Fibroblast of lung (primary cell): Measurements from ENCODE around the gene NAPB. TPM values are rescaled to one million over a fixed set of nuclear protein-coding genes. Genes with fewer than 3 reads are reported as not detected.

ENCODE experiments used
- DNase-seq, 2 donors: peaks; one replicate each; pipeline versions ENCODE4 v3.0.0 to v3.0.0-alpha.2; 2010; ENCODE audit warnings: low read depth in 2 of 2
- H2AFZ ChIP-seq: 2 replicates; pipeline ENCODE4 v1.5.1; 2012; ENCODE audit warnings: low read length, control low read depth, inconsistent platforms
- H3K27ac ChIP-seq: 2 replicates; pipeline ENCODE4 v1.5.1; 2011; ENCODE audit warnings: low read length, control low read depth; ENCODE audit not compliant: insufficient read depth
- H3K27me3 ChIP-seq: 2 replicates; pipeline ENCODE4 v1.5.1; 2011; ENCODE audit warnings: mild to moderate bottlenecking, low read length; ENCODE audit not compliant: control insufficient read depth, insufficient read depth
- H3K36me3 ChIP-seq: 2 replicates; pipeline ENCODE4 v1.5.1; 2011; ENCODE audit warnings: low read length; ENCODE audit not compliant: control insufficient read depth, insufficient read depth
- H3K4me1 ChIP-seq: 2 replicates; pipeline ENCODE4 v1.5.1; 2011; ENCODE audit warnings: low read length; ENCODE audit not compliant: control insufficient read depth, insufficient read depth; ENCODE audit errors: extremely low read depth
- H3K4me2 ChIP-seq: 2 replicates; pipeline ENCODE4 v1.5.1; 2011; ENCODE audit warnings: low read length, control low read depth; ENCODE audit not compliant: insufficient read depth; ENCODE audit errors: extremely low read depth
- H3K4me3 ChIP-seq, 4 experiments: fragments of 200-600 bp in 1 of 4; sonication (generic) in 1 of 4; replicated peaks in 1 of 4; 2 replicates each; pipeline ENCODE4 v1.5.1; 2011 to 2016; ENCODE audit warnings: low read length in 4 of 4, low read depth in 3 of 4, mild to moderate bottlenecking in 3 of 4, control low read depth in 2 of 4, inconsistent platforms in 1 of 4, mixed read lengths in 1 of 4; ENCODE audit not compliant: insufficient read depth in 1 of 4; ENCODE audit errors: control extremely low read depth in 1 of 4
- H3K79me2 ChIP-seq: 2 replicates; pipeline ENCODE4 v1.5.1; 2012; ENCODE audit warnings: mild to moderate bottlenecking, low read length, inconsistent platforms; ENCODE audit not compliant: control insufficient read depth, insufficient read depth
- H3K9ac ChIP-seq: 2 replicates; pipeline ENCODE4 v1.5.1; 2011; ENCODE audit warnings: mild to moderate bottlenecking, low read length, control low read depth; ENCODE audit not compliant: insufficient read depth
- H3K9me3 ChIP-seq: 2 replicates; pipeline ENCODE4 v1.5.1; 2012; ENCODE audit warnings: low read depth, low read length; ENCODE audit not compliant: control insufficient read depth, insufficient read depth
- H4K20me1 ChIP-seq: 2 replicates; pipeline ENCODE4 v1.5.1; 2011; ENCODE audit warnings: low read length; ENCODE audit not compliant: control insufficient read depth, insufficient read depth; ENCODE audit errors: extremely low read depth
- CTCF ChIP-seq, 2 donors: IDR thresholded peaks in 1 of 2; conservative IDR thresholded peaks in 1 of 2; 1 replicate in 1 of 2; 2 replicates in 1 of 2; pipeline ENCODE4 v1.5.1; 2011 to 2012; ENCODE audit warnings: low read length in 2 of 2, control low read depth in 1 of 2, inconsistent platforms in 1 of 2, low read depth in 1 of 2, mild to moderate bottlenecking in 1 of 2
- EZH2 ChIP-seq: IDR thresholded peaks from 2 replicates; pipeline ENCODE4 v1.5.1; 2012; ENCODE audit warnings: low read length, control low read depth, mild to moderate bottlenecking; ENCODE audit errors: missing control alignments
- polyA plus RNA-seq, 2 donors: library from polyadenylated mRNA; depleted of rRNA in 1 of 2; stranded (reverse) in 1 of 2; unstranded in 1 of 2; fragments of >200 nt; gene quantifications; 2 replicates each; pipeline ENCODE4 v1.2.1, GENCODE V29; 2011 to 2012; ENCODE audit warnings: missing spikeins in 1 of 2
- total RNA-seq: library from RNA; depleted of rRNA; stranded (reverse); fragments of >200 nt; gene quantifications from 2 replicates; pipeline ENCODE4 v1.2.1, GENCODE V29; 2014

The NAPB gene
- total and polyA plus RNA-seq, 2 donors (not counting 1 experiment from before 2014, with no cell fraction given) = 5.1 to 12.6 TPM

GRCh38 chr20:23390091-23390774 lies 31.1 kb downstream of the NAPB start:
- TF ChIP-seq EZH2 (no peak), CTCF (conservative IDR thresholded peaks at IDR 0.05 in 1 of 2, IDR thresholded peaks at IDR 0.05 in 1 of 2; ENCODE audit: low read depth in 1 of 2, low read length in 2 of 2) (no peak)
- H3K79me2 ChIP-seq = no peaks in the 10 kb centered on the region
- H3K27ac ChIP-seq = no peak overlapping the region
- no peak overlapping the region for H2AFZ ChIP-seq
- no peak overlapping the region for H3K4me3 ChIP-seq
- peaks cover 3% of the 10 kb centered on the region for H3K36me3 ChIP-seq
- no peaks in the 10 kb centered on the region for H3K4me1 ChIP-seq
- no peaks in the 10 kb centered on the region for H3K9me3 ChIP-seq
- H3K4me2 ChIP-seq = no peak overlapping the region
- H3K9ac ChIP-seq = no peak overlapping the region
- no peaks in the 10 kb centered on the region for H3K27me3 ChIP-seq
- no peak for DNase-seq
- no peaks in the 10 kb centered on the region for H4K20me1 ChIP-seq

GRCh38 chr20:23387118-23387443 lies 34.2 kb downstream of the NAPB start:
- Histone ChIP-seq H3K9ac (no peak overlapping the region), H3K27ac (no peak overlapping the region), H3K4me3 (no peak overlapping the region), H3K9me3 (no peaks in the 10 kb centered on the region), H3K27me3 (no peaks in the 10 kb centered on the region), H4K20me1 (no peaks in the 10 kb centered on the region), H2AFZ (no peak overlapping the region), H3K36me3 (peaks cover under 1% of the 10 kb centered on the region), H3K79me2 (no peaks in the 10 kb centered on the region), H3K4me1 (no peaks in the 10 kb centered on the region), H3K4me2 (no peak overlapping the region)
- DNase-seq = no peak
- TF ChIP-seq CTCF (conservative IDR thresholded peaks at IDR 0.05 in 1 of 2, IDR thresholded peaks at IDR 0.05 in 1 of 2; ENCODE audit: low read depth in 1 of 2, low read length in 2 of 2) = no peak
- no peak for TF ChIP-seq EZH2

GRCh38 chr20:23386304-23387117 lies 34.8 kb downstream of the NAPB start:
- Histone ChIP-seq H3K27me3 (no peaks in the 10 kb centered on the region), H3K9me3 (no peaks in the 10 kb centered on the region), H3K4me1 (no peaks in the 10 kb centered on the region), H3K4me3 (no peak overlapping the region), H2AFZ (no peak overlapping the region), H3K36me3 (peaks cover 2% of the 10 kb centered on the region), H4K20me1 (no peaks in the 10 kb centered on the region), H3K79me2 (no peaks in the 10 kb centered on the region), H3K9ac (no peak overlapping the region), H3K4me2 (no peak overlapping the region), H3K27ac (no peak overlapping the region)
- DNase-seq = no peak
- no peak for TF ChIP-seq EZH2
- TF ChIP-seq CTCF (conservative IDR thresholded peaks at IDR 0.05 in 1 of 2, IDR thresholded peaks at IDR 0.05 in 1 of 2; ENCODE audit: low read depth in 1 of 2, low read length in 2 of 2) = no peak
